GM18517 (cell line): Measurements from ENCODE around the gene EIF4G3.

ENCODE experiments used
- ATAC-seq: cut with Tn5 transposase; IDR thresholded peaks from one replicate; pipeline ENCODE4 v1.9.1; 2021; ENCODE audit warnings: mild to moderate bottlenecking, moderate library complexity; ENCODE audit not compliant: unreplicated experiment

The EIF4G3 gene

DNA sequence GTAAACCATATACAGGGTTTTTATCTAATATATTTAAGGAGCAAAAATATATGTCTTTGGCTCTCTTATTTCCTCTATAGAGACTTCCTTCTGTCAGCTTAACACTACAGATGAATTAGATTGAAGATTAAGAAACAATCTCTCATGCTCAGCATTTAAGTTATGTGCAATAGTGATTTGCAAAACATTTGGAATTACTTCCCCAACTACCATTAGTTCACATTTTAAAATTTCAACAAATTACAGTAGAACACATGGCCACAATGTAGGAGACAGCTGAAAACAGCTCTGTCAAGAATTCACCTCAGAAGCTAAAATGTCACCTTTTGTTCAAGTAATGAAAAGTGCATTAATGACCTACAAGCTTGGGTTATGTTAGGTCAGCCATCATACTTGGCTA is 177.9 kb downstream of the EIF4G3 start:
- no peak for ATAC-seq

DNA sequence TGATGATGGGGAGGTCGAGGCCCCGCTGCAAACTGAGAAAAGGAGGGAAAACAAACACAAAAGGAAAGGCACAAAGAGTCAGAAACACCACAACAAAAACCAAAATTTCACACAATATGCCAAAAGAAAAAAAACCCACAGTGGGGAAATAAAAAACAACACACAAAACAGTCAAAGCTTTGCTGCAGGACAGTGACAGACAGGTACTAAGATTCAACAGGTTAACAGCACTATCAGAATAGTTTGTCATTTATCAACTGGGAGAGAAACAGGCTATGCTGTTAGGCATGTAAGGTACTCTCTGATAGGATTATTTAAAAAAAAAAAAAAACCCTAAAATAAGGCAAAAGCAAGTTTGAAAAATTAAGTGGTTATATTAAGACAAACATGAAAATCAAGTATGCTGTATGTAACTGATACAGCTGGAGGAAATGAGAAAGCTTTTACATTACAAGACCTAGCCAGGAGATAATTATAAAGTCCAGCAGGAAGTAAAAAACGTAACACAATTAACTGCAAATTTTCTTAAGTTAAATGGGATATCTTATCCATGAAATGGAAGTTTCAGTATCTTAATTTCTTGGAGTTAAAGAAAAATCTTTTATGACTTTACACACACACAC is 179.0 kb downstream of the EIF4G3 start:
- ATAC-seq, result no peak

DNA sequence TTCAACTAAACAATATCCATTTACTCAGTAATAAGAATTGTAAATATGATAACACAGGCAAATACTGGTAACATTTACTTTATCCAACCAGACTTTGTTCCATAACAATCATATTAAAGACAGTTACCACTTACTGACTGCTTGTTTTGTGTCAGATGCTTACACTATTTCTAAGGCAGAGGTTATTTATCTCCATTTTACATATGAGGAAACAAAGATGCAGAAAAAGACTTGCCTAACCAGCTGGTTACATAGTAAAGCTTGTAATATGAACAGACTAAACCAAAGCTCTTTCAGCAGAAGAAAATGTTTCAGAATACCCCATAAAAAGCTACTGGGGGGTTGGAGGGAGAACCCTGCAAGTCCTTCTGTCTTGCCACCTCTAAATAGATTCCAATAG is 180.1 kb downstream of the EIF4G3 start:
- no peak for ATAC-seq

DNA sequence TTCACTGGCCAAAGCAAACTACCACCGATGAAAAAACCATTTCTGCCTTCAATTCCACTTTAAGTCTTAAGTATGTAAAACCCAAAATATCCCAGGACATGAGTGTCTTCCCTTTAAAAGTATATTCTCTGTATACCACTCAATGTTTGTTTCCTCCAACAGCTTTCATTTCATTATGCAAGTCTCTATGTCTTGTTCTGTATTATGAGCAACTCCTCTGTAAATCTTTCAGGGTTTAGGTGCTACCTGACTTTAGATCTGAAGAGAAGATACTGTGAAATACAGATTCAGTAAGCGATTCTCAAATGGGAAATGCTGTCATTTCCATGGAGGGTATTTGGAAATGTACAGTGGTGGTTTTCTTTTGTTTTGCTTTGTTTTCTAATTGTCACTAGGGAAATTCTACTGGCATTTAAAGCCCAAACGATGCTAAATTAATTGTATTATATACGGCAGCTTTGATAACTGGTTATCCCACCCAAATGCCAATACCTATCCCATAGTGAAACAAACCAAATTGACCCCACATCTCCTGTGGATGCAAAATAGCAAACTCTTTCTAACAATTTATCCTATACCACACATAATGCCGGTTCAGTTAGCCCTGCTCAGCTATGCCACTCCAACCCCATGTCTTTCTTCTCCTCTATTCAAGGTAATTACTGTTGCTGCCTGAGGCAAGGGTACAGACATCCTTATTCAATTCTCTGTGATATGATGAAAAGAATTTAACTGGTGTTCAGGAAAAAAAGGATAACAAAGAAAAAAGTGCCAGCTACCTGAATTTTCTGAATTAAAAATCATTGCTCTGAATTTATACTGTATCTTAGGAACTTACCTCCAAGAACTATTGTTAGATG is 182.8 kb downstream of the EIF4G3 start:
- no peak for ATAC-seq

DNA sequence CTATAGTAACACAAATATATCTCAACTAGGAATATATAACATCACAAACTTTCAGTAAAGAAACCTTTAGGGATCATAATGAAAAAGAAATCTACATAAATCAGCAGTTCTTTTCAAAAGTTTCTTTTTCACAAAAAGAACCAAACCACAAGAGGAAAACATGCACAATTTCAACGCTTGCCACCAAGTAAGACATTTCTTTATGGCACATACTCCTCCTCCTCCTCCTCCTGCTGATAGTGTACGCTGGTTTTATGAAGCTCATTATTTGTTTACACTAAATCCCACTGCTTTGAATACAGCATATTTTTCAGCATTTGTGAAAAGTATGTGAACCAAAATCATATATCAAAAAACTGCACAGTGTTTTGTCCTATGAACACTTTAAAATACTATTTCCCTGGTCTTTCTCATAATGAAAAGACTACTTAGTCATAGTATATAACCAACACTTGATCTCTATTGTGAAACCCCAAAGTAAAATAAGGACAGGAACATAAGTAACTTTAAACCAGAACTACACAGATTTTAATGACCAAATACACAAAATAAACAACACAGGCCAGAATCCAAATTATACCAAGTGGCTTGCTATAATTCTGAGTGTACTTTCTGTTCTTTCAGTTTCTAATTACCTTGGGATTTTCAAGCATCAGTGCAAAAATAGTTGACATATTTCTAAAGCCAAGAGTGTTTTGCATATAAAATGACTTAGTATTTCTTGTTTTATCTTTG is 184.2 kb downstream of the EIF4G3 start:
- ATAC-seq, result no peak

DNA sequence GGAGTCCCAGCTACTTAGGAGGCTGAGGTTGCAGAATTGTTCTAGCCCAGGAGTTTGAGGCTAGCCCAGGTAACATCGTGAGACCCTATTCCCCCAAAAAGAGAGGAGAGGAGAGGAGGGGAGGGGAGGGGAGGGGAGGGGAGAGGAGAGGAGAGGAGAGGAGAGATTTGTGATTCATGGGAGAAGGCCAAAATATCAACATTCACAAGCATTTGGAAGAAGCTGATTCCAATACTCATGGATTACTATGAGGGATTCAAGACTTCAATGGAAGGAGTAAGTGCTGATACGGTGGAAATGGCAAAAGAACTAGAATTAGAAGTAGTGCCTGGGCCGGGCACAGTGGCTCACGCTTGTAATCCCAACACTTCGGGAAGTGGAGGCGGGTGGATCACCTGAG is 187.8 kb downstream of the EIF4G3 start:
- ATAC-seq, result no peak

DNA sequence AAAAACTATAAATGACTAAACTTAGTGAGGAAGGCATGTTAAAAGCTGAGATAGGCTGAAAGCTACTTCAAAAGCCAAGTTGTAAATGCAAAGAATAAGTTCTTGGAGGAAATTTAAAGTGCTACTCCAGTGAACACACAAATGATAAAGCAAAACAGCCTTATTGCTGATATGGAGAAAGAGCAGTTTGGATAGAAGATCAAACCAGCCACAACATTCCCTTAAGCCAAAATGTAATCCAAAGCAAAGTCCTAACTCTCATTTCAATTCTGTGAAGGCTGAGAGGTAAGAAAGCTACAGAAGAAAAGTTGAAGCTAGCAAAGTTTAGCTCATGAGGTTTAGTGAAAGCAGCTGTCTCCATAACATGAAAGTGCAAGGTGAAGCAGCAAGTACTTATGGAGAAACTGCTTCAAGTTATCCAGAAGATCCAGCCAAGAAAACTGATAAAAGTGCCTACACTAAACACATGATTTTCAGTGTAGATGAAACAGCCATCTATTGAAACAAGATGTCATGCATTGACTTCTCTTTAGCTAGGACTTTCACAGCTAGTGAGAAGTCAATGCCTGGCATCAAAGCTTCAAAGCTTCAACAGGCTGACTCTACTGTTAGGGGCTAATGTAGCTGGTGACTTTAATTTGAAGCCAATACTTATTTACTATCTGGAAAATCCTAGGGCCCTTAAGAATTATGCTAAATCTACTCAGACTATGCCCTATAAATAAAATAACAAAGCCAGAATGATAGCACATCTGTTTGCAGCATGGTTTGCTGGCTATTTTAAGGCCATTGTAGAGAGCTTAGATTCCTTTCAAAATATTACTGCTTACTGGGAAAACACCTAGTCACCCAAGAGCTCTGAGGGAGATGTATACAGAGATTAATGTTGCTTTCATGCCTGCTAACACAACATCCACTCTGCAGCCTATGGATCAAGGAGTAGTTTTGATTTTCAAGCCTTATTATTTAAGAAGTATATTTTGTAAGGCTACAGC is 188.6 kb downstream of the EIF4G3 start:
- ATAC-seq, result no peak

DNA sequence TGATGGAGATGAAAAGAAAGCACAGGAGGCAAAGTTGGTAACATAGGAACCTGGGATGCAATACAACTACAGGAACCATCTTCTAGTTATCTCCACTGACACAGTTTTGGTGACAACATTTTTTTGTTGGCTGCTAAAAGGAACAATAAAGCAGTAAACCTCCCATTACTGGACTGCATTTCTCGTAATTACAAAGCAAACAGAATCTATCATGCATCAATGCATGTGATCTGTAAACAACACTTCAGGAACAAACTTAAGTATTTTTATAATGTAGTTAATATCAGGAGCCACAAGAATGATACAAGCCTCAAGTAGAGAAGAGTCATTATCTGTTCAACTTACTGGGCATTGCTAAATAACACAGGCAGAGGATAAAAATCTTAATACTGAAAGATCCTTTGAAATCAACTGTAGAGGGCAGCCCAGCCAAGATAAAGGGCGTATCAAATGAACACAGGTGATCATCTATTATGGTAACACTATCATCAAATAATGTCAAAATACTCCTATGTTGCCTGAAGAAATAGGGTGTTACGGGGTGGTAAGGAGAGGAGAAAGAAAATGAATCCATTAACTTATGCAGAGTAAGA is 193.3 kb downstream of the EIF4G3 start:
- no peak for ATAC-seq

DNA sequence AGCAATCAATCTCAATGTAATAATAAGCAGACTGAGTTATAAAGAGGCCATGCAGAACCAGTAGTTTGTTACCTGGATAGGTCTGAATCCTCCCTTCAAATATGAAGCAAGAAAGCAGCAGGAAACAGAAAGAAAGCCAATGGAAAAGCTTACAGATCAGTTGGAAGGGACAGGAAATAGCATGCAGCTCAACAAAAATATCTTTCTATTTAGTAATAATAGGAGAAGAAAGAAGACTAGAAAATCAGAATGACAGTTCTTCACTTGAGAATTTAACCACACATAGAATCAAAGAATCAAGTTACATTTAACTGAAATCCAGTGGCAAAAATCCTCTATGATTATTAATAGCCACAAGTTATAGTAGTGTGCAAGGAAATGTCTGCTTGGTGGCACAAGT is 194.4 kb downstream of the EIF4G3 start:
- no peak for ATAC-seq

DNA sequence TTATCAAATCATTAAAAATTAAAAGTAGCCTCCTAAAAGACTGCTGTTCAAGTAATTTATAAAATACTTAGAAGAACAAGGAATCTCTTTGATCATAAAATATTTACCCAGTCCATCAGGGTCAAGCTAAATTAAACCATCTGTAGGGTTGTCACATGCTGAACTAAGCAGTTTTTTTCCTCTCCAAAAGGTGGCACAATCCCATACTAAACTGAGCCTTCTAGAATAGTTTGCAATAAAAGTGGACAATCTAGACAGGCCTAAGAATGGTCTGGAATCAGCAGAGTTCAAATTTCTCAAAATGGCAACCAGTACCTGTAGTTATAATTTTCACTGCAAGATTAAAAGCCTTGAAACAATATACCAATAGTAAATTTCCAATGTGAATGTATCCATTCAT is 194.8 kb downstream of the EIF4G3 start:
- no peak for ATAC-seq

DNA sequence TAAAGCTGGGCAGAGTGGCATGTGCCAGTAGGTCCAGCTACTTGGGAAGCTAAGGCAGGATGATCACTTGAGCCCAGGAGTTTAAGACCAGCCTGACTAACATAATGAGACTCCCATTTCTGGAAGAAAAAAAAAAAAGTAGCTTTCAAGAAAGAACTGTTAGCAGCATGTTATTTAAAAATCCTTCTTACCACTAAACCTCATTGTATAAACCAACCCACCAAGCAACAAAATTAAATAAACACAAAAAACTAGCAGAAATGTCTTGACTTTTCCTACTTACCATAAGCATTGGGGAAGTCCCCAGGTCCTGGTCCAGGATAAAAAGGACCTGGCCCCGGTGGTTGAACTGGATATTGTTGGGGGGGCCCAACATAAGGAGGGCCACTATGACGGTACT is 196.6 kb downstream of the EIF4G3 start:
- no peak for ATAC-seq

DNA sequence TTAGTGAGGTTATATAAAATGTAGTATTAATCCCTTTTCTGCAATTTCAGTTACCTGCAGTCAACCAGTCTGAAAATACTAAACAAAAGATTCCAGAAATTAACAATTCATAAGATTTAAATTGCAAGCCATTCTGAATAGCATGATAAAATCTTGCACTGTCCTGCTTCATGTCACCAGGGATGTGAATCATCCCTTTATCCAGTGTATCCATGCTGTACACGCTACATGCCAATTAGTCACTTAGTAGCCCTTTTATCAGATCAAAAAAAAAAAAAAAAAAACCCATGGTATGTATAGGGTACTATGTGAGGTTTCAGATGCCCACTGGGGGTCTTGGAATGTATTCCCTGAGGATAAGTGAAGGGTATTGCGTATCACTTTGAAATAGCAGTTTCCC is 198.3 kb downstream of the EIF4G3 start:
- no peak for ATAC-seq

DNA sequence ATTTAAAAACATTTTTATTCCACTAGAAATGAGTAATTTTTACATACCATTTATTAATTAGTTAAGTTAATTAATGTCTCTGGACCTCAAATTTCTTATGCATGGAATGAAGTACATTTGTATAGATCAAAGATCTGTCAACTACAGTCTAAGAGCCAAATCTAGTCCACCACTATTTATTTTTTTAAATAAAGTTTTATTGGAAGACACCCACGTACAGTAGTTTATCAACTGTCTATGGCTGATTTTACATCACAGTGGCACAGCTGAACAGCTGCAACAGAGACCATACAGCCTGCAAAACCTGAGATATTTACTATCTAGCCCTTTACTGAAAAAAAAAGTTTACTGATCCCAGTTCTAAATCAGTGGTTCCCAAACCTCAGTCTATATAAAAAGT is 201.0 kb downstream of the EIF4G3 start:
- ATAC-seq, result no peak

DNA sequence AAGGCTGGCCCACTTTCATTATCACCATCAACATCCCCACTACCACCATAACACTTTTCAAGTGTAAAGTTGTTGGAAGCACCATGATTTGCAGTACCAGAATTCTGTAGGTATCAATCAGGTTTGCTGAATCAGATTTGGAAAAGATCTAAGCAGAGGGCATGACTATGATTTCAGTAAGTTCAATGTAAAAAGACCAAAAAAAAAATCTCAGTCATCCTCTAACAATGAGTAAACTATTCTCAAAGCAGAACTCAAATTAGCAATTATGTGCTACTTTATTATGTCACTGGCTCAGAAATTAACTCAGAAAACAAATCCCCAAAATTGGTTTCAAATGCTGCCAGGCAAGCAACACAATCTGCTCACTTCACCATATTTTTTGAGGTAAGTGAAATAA is 201.7 kb downstream of the EIF4G3 start:
- no peak for ATAC-seq

DNA sequence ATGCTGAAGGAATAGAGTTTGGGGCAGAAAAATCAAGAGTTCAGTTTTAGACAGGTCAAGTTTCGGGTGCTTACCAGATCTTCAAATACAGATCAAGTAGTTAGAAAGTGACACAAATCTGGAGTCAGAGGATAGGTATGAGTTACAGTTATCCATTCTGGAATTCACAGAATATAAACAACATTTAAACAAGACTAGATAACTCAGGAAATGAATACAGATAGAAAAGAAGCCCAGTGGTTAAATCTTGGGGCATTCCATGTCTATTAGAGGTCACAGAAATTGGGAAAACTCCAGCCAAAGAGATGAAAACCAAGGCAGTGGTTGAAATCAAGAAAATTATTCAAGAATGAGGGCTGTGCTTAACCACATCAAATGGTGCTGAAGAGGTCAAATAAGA is 202.6 kb downstream of the EIF4G3 start:
- no peak for ATAC-seq

DNA sequence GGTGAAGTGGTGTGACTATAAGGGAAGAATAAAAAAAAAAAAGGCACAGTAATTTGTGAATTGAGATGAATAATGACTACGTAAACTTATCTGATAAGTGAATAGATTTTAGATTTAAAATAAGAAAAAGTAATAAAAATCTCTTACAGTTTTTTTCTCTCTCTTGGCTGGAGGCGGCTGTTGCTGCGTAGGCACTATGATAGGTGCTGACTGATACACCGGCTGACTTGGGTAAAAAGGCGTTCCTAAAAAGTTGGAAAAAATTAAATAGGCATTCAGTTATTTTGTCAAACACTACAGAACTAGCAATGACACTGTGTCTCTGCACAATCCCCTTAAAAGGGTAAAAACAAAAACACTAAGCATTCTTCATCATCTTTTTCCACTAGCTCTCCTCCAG is 203.8 kb downstream of the EIF4G3 start:
- no peak for ATAC-seq

DNA sequence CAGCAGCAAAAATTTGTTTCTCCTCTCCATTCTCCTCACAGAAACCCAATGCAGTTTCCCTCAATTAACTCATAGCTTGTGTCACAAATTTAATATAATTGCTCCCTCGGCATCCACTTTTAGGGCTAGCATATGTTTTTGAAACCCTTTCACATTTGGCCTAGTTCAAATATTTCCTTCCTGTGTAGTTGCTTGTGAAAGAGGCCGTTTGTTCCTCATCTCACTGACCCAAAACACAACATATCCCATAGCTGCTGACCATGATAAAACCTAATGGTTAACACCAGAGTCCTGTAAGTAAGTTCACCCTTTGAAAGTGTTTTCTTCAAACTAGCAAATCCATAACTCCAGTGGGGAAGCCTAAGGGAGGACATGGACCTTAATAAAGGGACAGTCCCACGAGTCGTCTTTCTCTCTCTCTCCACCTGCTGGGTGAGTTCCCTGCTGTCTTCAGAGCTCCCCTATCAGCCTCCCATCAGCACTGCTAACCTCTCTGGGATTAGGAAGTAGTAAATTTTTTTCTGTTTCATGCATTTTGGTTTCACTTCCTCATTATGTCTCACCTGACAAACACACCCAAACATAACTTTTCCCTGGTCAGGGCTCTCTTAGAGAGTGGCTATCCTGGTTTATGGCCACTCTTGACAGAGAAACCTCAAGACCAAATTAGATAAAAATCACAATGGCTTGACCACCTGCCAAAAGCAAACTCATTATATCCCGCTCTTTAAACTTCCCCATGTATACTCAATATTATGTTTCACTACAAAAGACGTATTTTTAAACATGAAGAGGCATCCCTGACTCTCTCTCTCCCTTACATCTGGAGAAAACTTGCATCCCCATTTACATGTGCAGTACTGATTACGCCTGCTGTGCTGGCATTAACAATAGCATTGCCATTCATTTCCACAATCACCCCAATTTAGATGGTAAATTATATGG is 211.9 kb downstream of the EIF4G3 start:
- peak; percentile 83 for ATAC-seq

DNA sequence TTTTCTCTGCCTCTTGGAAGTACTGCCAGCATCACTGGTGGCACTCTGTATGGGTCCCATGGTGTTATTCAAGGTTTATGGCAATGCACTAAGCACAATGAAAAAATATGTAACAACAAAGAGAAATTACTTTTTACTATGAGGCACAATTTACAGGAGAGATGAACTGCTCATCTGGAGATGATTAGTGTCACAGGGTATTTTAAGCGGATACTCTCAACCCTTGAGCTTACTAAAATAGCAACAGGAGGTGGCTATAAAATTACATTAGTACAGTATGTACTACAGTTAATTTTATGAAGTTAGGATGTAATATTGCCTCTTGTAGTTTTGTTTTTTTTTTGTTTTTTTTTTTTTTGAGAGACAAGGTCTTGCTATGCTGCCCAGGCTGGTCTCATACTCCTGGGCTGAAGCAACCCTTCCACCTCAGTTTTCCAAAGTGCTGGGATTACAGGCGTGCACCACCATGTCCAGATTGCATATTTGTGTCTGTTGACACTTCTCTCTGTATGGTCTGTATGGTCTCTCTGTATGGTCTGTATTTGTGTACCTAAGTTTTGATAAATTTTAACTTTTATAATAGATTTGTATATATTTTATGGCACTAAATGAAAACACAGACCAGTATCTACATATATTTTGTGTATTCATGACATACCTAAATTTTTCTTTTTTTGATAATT is 214.0 kb downstream of the EIF4G3 start:
- no peak for ATAC-seq

DNA sequence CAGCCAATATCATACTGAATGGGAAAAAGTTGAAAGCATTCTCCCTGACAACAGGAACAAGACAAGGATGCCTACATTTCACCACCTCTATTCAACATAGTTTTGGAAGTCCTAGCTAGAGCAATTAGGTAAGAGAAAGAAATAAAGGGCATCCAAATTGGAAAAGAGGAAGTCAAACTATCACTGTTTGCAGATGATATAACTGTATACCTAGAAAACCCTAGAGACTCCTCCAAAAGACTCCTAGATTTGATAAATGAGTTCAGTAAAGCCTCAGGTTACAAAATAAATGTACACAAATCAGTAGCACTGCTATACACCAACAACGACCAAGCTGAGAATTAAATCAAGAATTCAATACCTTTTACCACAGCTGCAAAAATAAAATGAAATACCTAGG is 218.3 kb downstream of the EIF4G3 start:
- ATAC-seq, result no peak
